GM03348 (cell line): ENCODE measurements around the gene DRP2.
"Not testable (repeated sequence)": the region's sequence is repeated elsewhere in the genome, so short reads cannot be mapped to it uniquely, and the experiment has no call there.

Experiments
- DNase-seq: peaks from one replicate; pipeline ENCODE4 v3.0.0; 2012; ENCODE audit warnings: low spot score

The DRP2 gene

GRCh38 chrX:101232316-101232715 lies 12.7 kb downstream of the DRP2 start:
- no peak for DNase-seq

GRCh38 chrX:101237041-101237440 lies 17.5 kb downstream of the DRP2 start:
- DNase-seq, result no peak

- DNase-seq, result no peak
Observed at GRCh38 chrX:101241531-101241930, 21.9 kb downstream of the DRP2 start.

GRCh38 chrX:101252634-101253033 lies 33.0 kb downstream of the DRP2 start:
- DNase-seq, result peak; percentile 45

- no peak for DNase-seq
Observed at GRCh38 chrX:101257448-101258258, 38.1 kb downstream of the DRP2 start.

- no peak for DNase-seq
Observed at GRCh38 chrX:101258259-101258581, 38.6 kb downstream of the DRP2 start.

- peak; percentile 12 for DNase-seq
Observed at GRCh38 chrX:101260435-101260834, 40.8 kb downstream of the DRP2 start.

GRCh38 chrX:101262590-101262989 lies 43.0 kb downstream of the DRP2 start:
- no peak for DNase-seq

- DNase-seq, result peak; percentile 16
Observed at GRCh38 chrX:101263766-101264165, 44.2 kb downstream of the DRP2 start.

GRCh38 chrX:101265869-101266428 lies 46.4 kb downstream of the DRP2 start:
- DNase-seq, result peak; percentile 23

- DNase-seq, result no peak
Observed at GRCh38 chrX:101274198-101274597, 54.6 kb downstream of the DRP2 start.

- DNase-seq, result no peak
Observed at GRCh38 chrX:101276238-101276637, 56.7 kb downstream of the DRP2 start.

GRCh38 chrX:101287402-101287801 lies 67.8 kb downstream of the DRP2 start:
- peak; percentile 49 for DNase-seq

- peak; percentile 22 for DNase-seq
Observed at GRCh38 chrX:101290957-101291603, 71.5 kb downstream of the DRP2 start, which contains the start of gene TAF7L. Gene TAF7L (minus strand): TSS chrX:101291334. CDS start chrX:101287543, 3,791 bp downstream.

- not testable (repeated sequence) for DNase-seq
Observed at GRCh38 chrX:101295603-101296002, 76.0 kb downstream of the DRP2 start.

- no peak for DNase-seq
Observed at GRCh38 chrX:101303790-101304189, 84.2 kb downstream of the DRP2 start.
